Measurements from ENCODE around the gene EOLA2. TPM values are rescaled to one million over a fixed set of nuclear protein-coding genes. Genes with fewer than 3 reads are reported as not detected.

Gene EOLA2
- total and polyA plus RNA-seq, 2 of the 8 experiments (the other 6 are each of a cell fraction or from before 2014, with no cell fraction given), result 19.0 to 22.5 TPM

- TF ChIP-seq GABPA (IDR thresholded peaks at IDR 0.05; ENCODE audit: borderline replicate concordance, insufficient read depth, low read length) (no peak), TCF12 (IDR thresholded peaks at IDR 0.05; ENCODE audit: low read depth, low read length) (no peak), ASH2L (IDR thresholded peaks at IDR 0.05; ENCODE audit: low read length) (no peak), BACH1 (IDR thresholded peaks at IDR 0.05; ENCODE audit: low read length) (no peak), KDM1A (IDR thresholded peaks at IDR 0.05; ENCODE audit: borderline replicate concordance, low read length) (no peak), HDAC6 (IDR thresholded peaks at IDR 0.05; ENCODE audit: low read depth, low read length) (no peak), KDM5A (IDR thresholded peaks at IDR 0.05; ENCODE audit: low read length) (no peak), RFX5 (IDR thresholded peaks at IDR 0.05; ENCODE audit: borderline replicate concordance, low read depth, low read length) (no peak), CHD2 (IDR thresholded peaks at IDR 0.05; ENCODE audit: low read length) (no peak), CHD1 (IDR thresholded peaks at IDR 0.05; ENCODE audit: low read depth, low read length) (no peak), CEBPB (IDR thresholded peaks at IDR 0.05; ENCODE audit: low read depth, low read length) (no peak)
Observed at GRCh38 chrX:149962010-149962409, 23.7 kb upstream of the EOLA2 start (continued).
